C4-2B (cell line): ENCODE results near the gene PLXND1.

Experiments used
- H3K27ac ChIP-seq: fragments of 450-650 bp; 2 replicates; pipeline ENCODE4 v1.5.1; 2017
- CTCF ChIP-seq: fragments of 450-650 bp; conservative IDR thresholded peaks from 2 replicates; pipeline ENCODE4 v1.5.1; 2017; ENCODE audit warnings: mild to moderate bottlenecking
- ZFX ChIP-seq: fragments of 450-650 bp; IDR thresholded peaks from 2 replicates; pipeline ENCODE4 v1.6.1; 2017

The PLXND1 gene

GRCh38 chr3:129513705-129514104 lies 92.8 kb downstream of the PLXND1 start:
- no peak overlapping the region for H3K27ac ChIP-seq
- TF ChIP-seq CTCF (no peak), ZFX (no peak)

- TF ChIP-seq ZFX: no peak
- TF ChIP-seq CTCF: no peak
- no peak overlapping the region for H3K27ac ChIP-seq
Observed at GRCh38 chr3:129512595-129512994, 93.9 kb downstream of the PLXND1 start.

GRCh38 chr3:129507181-129507831 lies 99.2 kb downstream of the PLXND1 start:
- TF ChIP-seq CTCF: no peak
- TF ChIP-seq ZFX: no peak
- H3K27ac ChIP-seq: no peak overlapping the region

- no peak for TF ChIP-seq ZFX
- TF ChIP-seq CTCF: no peak
- no peak overlapping the region for H3K27ac ChIP-seq
Observed at GRCh38 chr3:129506231-129506742, 100.2 kb downstream of the PLXND1 start.

GRCh38 chr3:129505341-129505740 lies 101.1 kb downstream of the PLXND1 start:
- TF ChIP-seq CTCF (no peak), ZFX (no peak)

More at GRCh38 chr3:129505341-129505740, 101.1 kb downstream of the PLXND1 start:
- H3K27ac ChIP-seq: no peak overlapping the region
